ENCODE data around the gene GRM8.
"Not testable (repeated sequence)": the region's sequence is repeated elsewhere in the genome, so short reads cannot be mapped to it uniquely, and the experiment has no call there.

Gene GRM8

GRCh38 chr7:126905255-126905654 lies 347.5 kb downstream of the GRM8 start:
- DNase-seq, result not testable (repeated sequence)

DNA sequence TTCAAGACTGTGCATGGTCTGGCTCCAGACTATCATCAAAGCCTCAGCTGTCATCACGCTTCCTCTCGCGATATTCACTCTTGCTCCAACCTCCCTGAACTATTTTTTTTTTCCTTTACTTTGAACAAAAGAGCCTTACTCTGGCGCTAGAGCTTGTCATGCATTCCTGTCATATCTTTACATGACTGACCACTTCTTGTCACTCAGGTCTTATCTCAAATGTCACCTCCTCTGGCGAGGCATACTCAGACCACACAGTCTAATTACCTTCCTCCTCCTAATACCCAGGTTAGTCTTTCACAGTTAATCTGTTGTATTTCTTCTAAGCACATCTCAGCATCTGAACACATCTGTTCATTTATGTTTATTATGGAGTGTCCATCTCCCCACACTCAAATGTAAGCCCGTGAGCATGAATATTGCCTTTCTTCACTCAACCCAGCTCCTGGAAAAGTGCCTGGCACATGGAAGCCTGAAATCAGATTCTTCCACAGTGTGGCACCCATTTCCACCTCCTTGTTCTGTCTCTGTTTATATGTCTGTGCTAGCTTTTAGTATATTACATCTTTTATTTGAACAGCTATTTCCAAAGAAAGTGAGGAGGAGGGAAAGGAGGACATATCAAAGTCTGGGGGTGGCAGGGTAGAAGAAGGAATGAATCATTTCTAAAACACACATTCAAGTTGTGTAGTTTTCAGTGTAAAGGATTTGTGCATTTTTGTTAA lies 351.5 kb downstream of the GRM8 start:
- not testable (repeated sequence) for DNase-seq

- not testable (repeated sequence) for DNase-seq
These were observed 364.8 kb downstream of the GRM8 start for GRCh38 chr7:126887980-126888379.

DNA sequence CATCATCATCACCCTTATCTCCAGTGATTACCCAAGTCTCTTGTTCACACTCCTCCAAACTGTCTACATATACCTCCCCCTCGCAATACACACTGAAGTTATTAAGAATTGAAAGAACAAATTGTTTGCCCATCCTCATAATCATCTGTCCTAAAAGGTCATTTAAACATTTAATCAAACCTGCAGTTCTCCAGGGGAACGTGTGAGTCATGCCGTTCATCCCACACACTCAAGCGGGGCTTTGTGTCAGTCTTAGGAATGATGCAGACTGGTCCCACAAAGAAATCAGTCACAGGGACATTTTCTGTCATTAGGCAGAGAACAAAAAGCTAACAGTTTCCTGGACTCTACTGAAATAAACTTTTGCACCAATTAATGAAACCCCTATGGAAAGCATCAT lies 365.2 kb downstream of the GRM8 start:
- not testable (repeated sequence) for DNase-seq

DNA sequence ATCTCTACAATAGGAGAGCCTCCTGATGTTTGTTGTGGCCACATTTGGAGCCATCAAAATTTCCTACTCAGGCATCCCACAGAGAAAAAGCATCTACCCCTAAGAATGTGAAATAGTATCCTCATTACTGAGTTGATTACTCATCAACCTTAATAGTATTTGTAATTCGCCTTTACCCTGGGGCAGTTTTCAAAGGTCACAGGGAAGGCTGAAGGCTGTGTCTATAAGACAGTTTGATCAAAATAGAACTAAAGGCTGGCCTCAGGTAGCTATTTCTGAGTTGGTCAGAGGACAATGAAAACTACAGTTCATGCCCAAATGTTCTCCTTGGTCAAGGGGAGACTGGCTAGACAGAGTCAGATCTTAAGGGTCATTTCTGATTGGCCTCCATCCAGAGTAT lies 370.0 kb downstream of the GRM8 start:
- DNase-seq, result not testable (repeated sequence)

DNA sequence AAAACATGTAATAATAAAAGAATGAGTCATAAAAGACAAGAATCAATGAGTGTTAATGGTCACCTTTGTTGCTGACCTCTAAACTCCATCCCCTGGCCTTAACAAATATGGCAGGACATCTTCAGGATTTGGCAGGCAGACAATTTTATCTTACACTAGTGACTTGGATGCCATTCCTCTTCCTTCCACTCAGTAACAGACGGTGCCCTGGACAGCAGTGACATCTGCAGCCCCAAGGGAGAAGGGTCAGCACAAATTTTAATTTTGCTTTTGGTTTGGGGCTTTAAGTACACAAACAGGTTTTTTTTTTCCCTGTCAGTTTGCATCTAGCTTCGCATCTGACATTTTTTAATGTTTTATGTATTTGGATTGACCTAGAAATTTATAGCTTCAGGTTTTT lies 370.8 kb downstream of the GRM8 start:
- DNase-seq, result not testable (repeated sequence)

GRCh38 chr7:126881315-126881714 lies 371.4 kb downstream of the GRM8 start:
- no peak for DNase-seq

DNA sequence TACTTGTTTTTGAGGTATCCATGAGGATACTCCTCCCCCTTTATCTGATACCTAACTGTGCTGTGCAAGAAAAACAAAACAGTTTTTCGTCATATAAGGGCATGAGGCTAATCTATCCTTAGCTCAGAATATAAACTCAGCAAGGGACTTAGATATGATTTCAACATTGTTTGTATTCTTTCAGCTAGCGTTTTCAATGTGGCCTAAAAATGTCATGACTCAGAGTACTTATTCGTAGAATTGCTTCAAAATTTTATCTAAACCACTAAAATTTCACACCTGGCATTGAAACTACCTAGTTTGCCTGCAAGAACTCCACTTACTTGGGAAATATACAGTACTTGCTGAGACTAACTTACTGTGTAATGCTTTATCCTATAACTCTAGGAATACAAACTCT lies 376.2 kb downstream of the GRM8 start:
- DNase-seq, result not testable (repeated sequence)

- DNase-seq, result no peak
These were observed 395.9 kb downstream of the GRM8 start for GRCh38 chr7:126856691-126857291.

- DNase-seq, result no peak
These were observed 407.4 kb downstream of the GRM8 start for GRCh38 chr7:126845331-126845730.

GRCh38 chr7:126843883-126844282 lies 408.9 kb downstream of the GRM8 start:
- no peak for DNase-seq

DNA sequence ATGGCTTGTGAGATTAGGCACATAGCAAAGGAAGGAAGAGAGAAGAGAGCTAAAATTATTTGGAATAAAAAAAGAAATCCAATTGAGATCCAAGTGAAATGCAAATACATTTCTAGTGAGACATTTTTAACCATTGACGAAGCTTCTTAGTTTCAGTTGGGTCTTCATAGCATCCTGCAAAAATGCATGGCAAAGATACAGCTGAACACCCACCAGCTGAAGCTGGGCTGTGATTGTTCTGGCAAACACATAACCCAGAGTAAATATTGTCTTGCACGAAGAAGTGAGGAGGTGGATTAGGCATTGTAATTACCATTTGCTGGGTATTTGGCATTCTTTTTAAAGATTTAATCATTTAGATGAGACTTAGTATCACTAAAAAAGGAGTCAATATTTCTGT lies 409.4 kb downstream of the GRM8 start:
- DNase-seq, result no peak

GRCh38 chr7:126842451-126842850 lies 410.3 kb downstream of the GRM8 start:
- DNase-seq, result no peak

GRCh38 chr7:126840869-126841268 lies 411.9 kb downstream of the GRM8 start:
- no peak for DNase-seq

DNA sequence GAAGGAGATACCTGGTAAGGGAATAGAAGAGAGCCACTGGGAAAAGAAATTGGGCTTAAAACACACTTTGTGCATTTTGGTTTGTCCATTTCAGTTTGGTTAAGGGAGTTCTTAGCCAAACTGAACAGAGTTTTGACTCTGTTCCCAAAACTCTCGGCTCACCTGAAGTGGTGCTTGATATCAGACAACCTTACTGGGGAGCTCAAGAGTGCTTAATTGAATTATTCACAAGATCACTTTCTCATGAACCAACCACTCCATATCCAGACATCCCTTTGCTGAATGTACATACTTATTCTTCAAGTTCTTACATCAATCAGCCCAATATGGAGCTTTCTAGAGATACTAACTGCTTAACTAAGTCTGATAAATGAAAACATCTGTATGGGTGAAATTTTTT lies 413.1 kb downstream of the GRM8 start:
- DNase-seq, result no peak

GRCh38 chr7:126838194-126838593 lies 414.5 kb downstream of the GRM8 start:
- DNase-seq, result no peak

DNA sequence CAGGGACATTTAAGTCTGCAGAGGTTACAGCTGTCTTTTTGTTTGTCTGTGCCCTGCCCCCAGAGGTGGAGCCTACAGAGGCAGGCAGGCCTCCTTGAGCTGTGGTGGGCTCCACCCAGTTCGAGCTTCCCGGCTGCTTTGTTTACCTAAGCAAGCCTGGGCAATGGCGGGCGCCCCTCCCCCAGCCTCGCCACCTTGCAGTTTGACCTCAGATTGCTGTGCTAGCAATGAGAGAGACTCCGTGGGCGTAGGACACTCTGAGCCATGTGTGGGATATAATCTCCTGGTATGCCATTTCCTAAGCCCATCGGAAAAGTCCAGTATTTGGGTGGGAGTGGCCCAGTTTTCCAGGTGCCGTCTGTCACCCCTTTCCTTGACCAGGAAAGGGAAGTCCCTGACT lies 421.5 kb downstream of the GRM8 start:
- not testable (repeated sequence) for DNase-seq

DNA sequence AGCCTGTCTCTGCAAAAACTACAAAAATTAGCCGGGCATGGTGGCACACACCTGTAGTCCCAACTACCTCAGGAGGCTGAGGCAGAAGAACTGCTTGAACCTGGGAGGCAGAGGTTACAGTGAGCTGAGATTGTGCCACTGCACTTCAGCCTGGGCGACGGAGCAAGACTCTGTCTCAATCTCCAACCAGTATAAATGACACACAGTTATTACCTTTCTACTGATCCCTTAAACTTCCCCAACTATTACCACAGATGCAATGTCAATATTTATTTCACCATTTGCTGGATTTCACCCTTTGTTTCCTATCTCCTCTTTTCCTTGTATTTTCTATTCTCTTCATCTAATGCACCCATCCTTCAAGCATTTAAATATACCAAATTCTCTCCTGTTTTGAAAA lies 431.8 kb downstream of the GRM8 start:
- no peak for DNase-seq

GRCh38 chr7:126819197-126819484 lies 433.6 kb downstream of the GRM8 start:
- no peak for DNase-seq

DNA sequence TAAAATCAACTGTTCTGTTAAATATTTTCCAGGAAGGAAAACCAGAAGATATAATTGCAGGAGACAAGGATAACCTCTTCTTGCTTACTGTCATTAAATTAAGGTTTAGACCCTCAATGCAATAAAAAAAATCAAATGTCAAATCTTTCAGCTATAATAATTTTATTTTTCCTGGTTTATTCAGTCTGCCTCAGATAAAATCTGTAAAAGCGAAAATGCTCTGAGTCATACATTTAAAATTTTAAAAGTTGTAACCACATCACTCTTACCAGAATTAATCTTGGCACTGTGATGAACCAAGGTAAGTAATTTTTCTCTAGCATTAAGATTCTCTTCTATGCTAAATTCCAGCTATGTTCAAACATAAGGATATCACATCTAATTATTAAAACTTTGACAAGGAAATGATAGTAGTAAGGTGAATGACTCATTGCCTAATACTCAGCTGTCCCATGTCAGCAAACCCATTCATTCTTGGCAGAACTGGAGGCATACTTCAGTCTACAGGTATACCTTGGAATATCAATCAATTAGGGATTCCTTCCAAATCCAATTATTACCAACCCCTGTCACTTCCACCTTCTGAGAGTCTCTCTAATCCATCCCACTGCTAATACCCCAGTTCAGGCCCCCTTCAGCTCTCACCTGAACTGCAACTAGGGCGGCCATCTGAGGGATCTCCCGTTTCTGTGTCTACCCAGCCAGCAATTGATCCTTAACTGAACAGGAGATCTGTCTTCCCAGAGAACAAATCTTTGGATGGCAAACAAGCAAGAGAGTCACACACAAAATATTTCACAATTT lies 434.1 kb downstream of the GRM8 start:
- DNase-seq, result no peak

GRCh38 chr7:126809188-126809587 lies 443.6 kb downstream of the GRM8 start:
- no peak for DNase-seq

DNA sequence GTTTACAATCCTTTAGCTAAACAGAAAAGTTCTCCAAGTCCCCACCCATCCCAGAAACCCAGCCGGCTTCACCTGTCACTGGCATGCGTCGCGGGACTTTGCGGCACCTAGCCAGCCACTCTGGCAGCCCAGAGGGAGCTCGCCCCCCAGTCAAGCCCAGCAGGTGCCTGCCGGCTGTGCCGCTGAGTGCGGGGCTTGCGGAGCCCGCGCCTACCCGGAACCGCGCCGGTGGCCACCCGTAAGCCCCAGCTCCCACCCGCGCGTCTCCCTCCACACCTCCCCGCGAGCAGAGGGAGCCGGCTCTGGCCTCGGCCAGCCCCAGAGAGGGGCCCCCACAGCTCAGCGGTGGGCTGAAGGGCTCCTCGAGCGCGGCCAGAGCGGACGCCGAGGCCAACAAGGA lies 446.1 kb downstream of the GRM8 start:
- no peak for DNase-seq

- DNase-seq, result no peak
These were observed 447.4 kb downstream of the GRM8 start for GRCh38 chr7:126805351-126805750.

DNA sequence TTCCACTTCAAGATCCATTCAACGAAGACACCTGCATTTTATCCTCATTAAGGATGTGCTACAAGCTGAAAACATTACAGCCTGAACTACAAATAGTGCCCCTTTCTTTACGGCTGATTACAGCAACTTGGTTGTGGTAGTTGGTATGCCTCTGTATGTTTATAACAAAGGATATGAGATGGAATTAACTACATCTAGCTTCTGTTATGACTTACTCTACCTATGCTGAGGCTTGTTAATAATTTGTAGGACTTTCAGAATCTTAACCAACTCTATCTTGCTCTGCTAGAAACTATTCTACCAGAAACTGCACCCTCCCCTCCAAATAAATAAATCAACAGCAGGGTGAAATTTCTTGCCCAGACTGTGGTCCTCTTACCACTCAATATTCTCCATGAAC lies 448.1 kb downstream of the GRM8 start:
- no peak for DNase-seq

All from stimulated activated CD4-positive, alpha-beta T cell treated with anti-CD3 and anti-CD28 coated beads, Interleukin-4, amount 100 ng/mL, for 4 hours (primary cell).